Measurements from ENCODE around the gene PCDHB8. TPM values are rescaled to one million over a fixed set of nuclear protein-coding genes. Genes with fewer than 3 reads are reported as not detected.
"Not testable (repeated sequence)": the region's sequence is repeated elsewhere in the genome, so short reads cannot be mapped to it uniquely, and the experiment has no call there.

PCDHB8 gene
- under 0.01 TPM in 2 replicates for total RNA-seq

DNA sequence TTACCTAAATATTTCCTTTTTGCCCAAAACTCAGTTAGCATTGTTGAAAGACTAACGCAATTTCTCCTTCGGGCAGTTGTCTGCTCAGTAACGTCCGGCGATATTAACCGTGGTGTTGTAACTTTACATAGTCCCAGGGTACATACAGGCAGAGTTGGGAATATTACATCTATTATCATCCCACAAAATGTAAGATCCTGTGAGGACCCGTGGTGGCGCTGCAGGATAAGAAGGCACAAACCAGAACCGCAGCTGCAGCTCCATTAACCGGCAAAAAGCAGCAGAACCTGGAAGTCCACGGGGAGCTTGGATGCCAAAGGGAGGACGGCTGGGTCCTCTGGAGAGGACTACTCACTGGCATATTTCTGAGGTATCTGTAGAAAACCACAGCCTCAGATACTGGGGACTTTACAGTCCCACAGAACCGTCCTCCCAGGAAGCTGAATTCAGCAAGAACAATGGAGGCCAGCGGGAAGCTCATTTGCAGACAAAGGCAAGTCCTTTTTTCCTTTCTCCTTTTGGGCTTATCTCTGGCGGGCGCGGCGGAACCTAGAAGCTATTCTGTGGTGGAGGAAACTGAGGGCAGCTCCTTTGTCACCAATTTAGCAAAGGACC is at the start of gene PCDHB8:
Gene PCDHB8 (plus strand): TSS at position 214 of the 615 bp plus-strand sequence. CDS start 245 bp downstream, at position 459.
- not testable (repeated sequence) for DNase-seq (ENCODE audit: low read depth)
- FAIRE-seq, result peak; percentile 95

GRCh38 chr5:141135030-141135717 is 42.4 kb upstream of the PCDHB8 start, which contains the start of gene PCDHB5:
PCDHB5 (plus strand) TSS chr5:141135206; CDS start chr5:141135435, 229 bp downstream.
- FAIRE-seq, result no peak
- no peaks in the 10 kb centered on the region for H3K36me3 ChIP-seq (ENCODE audit: control insufficient read depth, insufficient read depth, low read length)
- peak; percentile 13 for DNase-seq (ENCODE audit: low read depth)
- peak; percentile 32 for TF ChIP-seq CTCF (IDR thresholded peaks at IDR 0.05; ENCODE audit: insufficient read depth, low read length, severe bottlenecking)
- no peaks in the 10 kb centered on the region for H3K27me3 ChIP-seq (ENCODE audit: control insufficient read depth, insufficient read depth, low read length)
- peak within 1 kb of the TSS; percentile 20 for H3K4me3 ChIP-seq (ENCODE audit: low read depth, low read length)

More for the DNA sequence above, at the start of gene PCDHB8:
- H3K4me3 ChIP-seq (ENCODE audit: low read depth, low read length); H3K36me3 ChIP-seq (ENCODE audit: control insufficient read depth, insufficient read depth, low read length); H3K27me3 ChIP-seq (ENCODE audit: control insufficient read depth, insufficient read depth, low read length): not testable (repeated sequence)

- H3K27me3 ChIP-seq (ENCODE audit: control insufficient read depth, insufficient read depth, low read length), result no peaks in the 10 kb centered on the region
- FAIRE-seq (no peak), DNase-seq (ENCODE audit: low read depth) (no peak)
- no peaks in the 10 kb centered on the region for H3K36me3 ChIP-seq (ENCODE audit: control insufficient read depth, insufficient read depth, low read length)
- no peak for TF ChIP-seq CTCF (IDR thresholded peaks at IDR 0.05; ENCODE audit: insufficient read depth, low read length, severe bottlenecking)
- no peak overlapping the region for H3K4me3 ChIP-seq (ENCODE audit: low read depth, low read length)
Observed at GRCh38 chr5:141135718-141136266, 41.8 kb upstream of the PCDHB8 start.

GRCh38 chr5:141137346-141137745 is 40.2 kb upstream of the PCDHB8 start:
- DNase-seq (ENCODE audit: low read depth); H3K4me3 ChIP-seq (ENCODE audit: low read depth, low read length); H3K36me3 ChIP-seq (ENCODE audit: control insufficient read depth, insufficient read depth, low read length); FAIRE-seq; H3K27me3 ChIP-seq (ENCODE audit: control insufficient read depth, insufficient read depth, low read length): not testable (repeated sequence)

DNA sequence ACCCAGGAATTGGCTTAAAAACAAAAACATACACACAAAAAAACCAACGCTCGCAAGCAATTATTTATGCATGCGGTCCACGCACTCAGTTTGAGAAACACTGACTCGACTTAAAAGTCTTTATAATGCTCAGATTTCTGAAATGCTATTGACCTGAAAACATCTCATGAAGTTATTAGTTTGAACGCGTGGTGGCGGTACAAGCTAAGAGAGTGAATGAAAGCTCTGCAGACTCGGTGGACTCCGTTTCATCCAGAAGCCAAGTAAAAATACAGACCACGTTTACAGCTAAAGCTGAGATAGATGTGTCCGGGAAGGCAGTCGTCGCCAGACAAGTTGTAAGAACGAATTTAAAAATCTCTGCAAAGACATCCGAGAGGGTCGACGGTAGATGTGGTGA is 27.8 kb upstream of the PCDHB8 start, which contains the start of gene PCDHB6:
Gene PCDHB6 (plus strand): TSS at position 246 of the 400 bp plus-strand sequence. CDS start 201 bp downstream, outside the sequence.
- Histone ChIP-seq H3K4me3 (ENCODE audit: low read depth, low read length) (no peak within 1 kb of the TSS), H3K27me3 (ENCODE audit: control insufficient read depth, insufficient read depth, low read length) (no peaks in the 10 kb centered on the region), H3K36me3 (ENCODE audit: control insufficient read depth, insufficient read depth, low read length) (no peaks in the 10 kb centered on the region)
- DNase-seq (ENCODE audit: low read depth) (peak; percentile 13), FAIRE-seq (no peak)
- TF ChIP-seq CTCF (IDR thresholded peaks at IDR 0.05; ENCODE audit: insufficient read depth, low read length, severe bottlenecking), result no peak

DNA sequence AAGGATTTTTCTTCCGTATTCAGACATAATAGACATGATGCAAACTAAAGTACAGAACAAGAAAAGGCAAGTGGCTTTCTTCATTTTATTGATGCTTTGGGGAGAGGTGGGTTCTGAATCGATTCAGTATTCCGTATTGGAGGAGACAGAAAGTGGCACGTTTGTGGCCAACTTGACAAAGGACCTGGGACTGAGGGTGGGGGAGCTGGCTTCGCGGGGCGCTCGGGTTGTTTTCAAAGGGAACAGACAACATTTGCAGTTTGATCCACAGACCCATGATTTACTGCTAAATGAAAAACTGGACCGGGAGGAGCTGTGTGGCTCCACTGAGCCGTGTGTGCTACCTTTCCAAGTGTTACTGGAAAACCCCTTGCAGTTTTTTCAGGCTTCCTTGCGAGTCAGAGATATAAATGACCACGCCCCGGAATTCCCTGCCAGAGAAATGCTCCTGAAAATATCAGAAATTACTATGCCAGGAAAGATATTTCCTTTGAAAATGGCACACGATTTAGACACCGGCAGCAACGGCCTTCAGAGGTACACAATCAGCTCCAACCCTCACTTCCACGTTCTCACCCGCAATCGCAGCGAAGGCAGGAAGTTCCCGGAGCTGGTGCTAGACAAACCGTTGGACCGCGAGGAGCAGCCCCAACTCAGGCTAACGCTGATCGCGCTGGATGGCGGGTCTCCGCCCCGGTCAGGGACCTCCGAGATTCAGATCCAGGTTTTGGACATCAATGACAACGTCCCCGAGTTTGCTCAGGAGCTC is 27.2 kb upstream of the PCDHB8 start:
- H3K4me3 ChIP-seq (ENCODE audit: low read depth, low read length), result no peak overlapping the region
- H3K36me3 ChIP-seq (ENCODE audit: control insufficient read depth, insufficient read depth, low read length), result no peaks in the 10 kb centered on the region
- no peaks in the 10 kb centered on the region for H3K27me3 ChIP-seq (ENCODE audit: control insufficient read depth, insufficient read depth, low read length)
- DNase-seq (ENCODE audit: low read depth), result no peak
- no peak for FAIRE-seq
- TF ChIP-seq CTCF (IDR thresholded peaks at IDR 0.05; ENCODE audit: insufficient read depth, low read length, severe bottlenecking), result no peak

Data from bronchial epithelial cell (primary cell).